HG03571 (cell line): ENCODE data around the gene C2orf92.
"Not testable (repeated sequence)": the region's sequence is repeated elsewhere in the genome, so short reads cannot be mapped to it uniquely, and the experiment has no call there.

Experiments used
- ATAC-seq: cut with Tn5 transposase; IDR thresholded peaks from one replicate; pipeline ENCODE4 v1.9.1; 2021; ENCODE audit not compliant: unreplicated experiment

C2orf92 gene

DNA sequence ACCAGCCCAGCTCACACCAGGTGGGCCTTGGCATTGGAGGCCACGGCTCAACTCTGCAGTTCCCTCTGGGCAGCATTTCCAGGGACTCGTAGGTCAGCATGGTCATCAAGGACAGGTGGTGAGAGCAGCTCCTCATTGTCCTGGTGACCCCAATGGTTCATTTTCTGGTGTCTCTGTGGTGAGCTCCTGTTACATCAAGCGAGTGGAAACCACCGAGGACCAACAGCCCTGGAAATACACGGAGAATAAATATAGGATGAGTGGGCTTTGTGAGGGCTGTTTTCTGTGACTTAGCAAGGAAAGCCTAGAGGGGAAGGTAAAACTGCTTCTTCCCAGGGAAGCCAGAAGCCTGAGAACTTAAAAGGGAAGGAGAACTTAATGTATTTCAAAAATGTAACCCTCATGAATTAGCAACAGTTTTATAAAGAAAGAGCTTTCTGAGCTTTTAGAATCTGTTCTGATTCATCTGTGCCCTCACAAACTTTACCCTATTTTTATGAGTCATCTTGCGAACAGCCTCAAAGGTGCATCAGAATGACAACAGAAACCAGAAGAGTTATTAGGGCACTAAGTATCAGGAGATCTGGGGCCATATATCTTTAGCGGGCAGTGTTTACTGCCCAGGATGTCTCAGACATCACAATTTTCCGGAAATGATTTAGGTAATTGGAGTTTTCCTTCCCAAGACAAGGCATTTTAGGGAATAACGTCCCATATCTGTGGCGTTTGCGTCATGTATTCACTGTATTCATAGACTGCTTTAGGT, 18.7 kb downstream of the C2orf92 start:
- no peak for ATAC-seq

DNA sequence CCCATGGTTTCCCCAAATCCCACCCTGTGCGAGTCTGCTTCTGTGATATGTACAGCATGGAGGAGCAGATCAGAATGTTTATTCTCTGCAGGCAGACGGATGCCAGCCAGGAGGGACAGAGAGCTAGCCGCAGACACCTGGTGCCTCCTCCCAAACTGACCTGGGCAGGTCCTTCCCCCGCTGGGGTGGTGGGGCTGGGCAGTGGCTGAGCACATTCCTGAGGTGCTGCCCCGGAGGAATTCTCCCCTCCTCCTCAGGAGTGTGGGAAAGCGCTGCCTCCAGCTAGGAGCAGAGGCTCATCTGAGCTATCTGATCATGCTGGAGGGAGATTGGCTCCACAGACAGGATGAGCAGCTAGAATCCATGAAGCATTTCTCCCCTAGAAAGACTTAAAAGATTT, 21.7 kb downstream of the C2orf92 start:
- no peak for ATAC-seq

DNA sequence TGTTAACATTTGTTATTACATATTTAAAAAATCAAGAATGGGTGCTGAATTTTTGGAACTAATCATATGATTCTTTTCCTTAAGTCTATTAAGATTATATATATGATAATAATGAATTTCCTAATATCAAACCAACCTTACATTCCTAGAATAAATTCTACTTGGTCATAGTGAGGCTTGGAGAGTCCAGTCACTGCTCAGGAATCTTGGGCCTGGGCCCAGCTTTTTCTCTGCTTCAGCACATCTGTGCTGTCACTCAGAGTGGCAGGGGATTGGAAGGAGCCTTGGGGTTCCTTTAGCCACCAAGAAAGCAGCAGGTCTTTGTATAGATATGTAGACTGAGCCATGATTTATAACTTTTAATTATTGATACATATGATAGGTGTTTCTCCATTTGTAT, 24.0 kb downstream of the C2orf92 start:
- ATAC-seq: no peak

DNA sequence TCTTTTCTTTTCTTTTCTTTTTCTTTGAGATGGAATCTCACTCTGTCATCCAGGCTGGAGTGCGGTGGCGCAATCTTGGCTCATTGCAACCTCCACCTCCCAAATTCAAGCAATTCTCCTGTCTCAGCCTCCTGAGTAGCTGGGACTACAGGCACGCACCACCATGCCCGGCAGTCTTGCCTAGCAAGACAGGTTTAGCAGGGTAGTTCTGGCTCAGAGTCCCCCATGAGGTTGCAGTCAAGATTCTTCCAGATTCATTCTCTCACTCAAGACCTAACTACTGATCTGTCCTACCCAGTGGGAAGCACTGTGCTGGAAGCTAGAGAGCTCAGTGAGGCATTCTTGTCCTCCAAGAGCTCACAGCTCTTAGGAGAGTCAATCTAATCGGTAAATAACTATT, 26.2 kb downstream of the C2orf92 start:
- no peak for ATAC-seq

DNA sequence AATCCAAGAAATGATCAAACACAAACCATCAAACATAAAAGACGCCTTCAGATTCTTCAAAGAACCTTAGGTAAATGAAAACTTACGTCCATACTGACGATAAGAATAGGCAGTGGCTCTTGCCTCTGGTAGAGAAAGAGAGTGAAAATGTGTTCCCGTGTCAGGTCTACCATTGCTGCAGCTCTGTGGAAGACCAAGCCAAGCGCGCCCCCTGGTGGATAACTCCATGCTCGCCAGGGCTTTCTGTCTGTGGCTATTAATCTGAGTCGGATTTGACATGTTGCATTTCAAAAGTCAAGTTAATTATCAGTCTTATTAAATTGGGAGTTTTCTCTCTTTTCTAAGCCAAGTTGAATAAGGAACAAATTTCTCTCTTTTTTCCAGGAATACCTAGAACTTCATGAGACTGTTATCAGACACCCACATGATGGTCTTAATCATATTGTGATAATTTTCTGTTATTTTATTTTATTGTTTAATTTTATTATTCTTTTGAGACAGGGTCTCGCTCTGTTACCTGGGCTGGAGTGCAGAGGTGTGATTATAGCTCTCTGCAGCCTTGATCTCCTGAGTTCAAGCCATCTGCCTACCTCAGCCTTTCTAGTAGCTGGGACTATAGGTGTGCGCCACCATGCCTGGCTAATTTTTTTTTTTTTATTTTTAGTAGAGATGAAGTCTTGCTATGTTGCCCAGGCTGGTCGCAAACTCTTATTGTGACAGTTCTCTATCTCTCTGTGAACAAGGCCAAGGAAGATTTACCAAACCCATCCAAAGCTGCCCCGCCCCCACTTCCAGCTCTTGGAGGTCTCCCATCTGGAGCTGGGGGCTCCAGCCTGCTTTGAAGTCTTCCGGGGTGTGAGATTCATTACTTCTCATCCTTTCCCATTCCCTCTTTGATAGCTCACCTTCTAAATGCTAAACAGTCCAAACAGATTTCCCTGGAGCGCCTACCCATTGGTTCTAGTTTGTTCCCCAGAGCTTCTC, 28.0 kb downstream of the C2orf92 start:
- ATAC-seq: peak; percentile 61

DNA sequence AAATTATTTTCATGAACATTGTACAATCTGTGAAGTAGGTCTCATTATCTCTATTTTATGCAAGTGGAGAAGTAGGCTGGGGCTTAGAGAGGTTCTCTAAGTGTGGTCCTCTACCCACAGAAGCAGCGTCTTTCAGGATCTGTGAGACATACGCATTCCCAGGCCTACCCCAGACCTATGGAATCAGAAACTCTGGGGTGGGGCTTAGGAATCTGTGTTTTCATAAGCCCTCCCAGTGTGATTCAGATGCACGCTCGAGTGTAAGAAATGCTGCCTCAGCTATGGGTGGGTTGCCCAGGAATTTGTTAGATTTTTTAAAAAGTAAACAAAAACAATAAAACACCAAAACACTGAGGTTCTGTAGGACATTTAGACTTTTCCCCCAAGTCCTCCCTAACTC, 29.0 kb downstream of the C2orf92 start:
- ATAC-seq: no peak

DNA sequence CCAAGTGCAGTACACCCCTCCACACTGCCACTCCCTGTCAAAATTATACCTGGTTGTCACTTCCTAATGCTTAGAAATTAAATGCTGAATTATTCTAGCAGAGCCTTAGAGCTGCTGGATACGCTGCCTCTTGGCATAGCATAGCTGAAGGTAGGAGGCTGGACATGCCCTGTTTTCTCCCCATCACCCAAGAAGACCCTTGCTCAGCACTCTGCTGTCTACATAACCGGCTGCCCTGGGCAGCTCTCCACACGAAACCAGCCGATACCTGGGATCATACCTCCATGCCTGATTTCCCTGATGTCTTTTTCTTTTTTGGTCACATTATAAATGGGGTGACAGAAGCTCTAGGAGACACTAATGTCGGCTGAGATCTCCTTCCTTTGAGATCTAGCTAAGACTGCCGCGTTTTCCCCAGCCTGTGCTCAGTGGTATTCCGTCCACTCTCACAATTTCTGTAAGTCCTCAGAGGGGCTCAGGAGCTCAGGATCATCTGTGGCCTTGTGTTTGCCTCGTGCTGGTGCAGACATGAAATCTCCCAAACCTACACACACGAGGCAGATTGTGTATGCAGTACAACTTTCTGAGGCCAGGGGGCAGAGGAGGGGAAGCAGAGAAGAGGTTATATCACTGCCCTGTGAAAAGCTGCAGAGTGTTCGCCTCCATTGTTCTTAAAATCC, 30.4 kb downstream of the C2orf92 start:
- ATAC-seq: no peak

DNA sequence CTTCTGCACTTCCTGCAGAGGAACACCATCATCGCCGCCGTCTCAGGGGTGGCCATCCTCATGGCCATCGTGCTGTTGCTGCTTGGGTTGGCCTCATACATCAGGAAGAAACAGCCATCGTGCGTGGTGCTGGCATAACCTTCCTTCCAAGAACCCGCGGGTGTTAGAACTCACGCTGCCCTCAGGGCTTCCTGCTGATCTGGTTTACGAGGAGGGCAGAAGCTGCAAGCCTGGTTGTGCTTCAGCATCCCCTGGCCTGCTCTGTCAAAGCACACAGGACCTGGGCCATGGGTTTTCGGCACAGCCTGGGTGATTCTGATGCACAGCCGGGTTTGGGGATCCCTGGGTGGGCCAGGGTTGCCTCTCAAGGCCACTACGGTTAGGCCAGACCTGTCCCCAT, 31.7 kb downstream of the C2orf92 start:
- no peak for ATAC-seq

DNA sequence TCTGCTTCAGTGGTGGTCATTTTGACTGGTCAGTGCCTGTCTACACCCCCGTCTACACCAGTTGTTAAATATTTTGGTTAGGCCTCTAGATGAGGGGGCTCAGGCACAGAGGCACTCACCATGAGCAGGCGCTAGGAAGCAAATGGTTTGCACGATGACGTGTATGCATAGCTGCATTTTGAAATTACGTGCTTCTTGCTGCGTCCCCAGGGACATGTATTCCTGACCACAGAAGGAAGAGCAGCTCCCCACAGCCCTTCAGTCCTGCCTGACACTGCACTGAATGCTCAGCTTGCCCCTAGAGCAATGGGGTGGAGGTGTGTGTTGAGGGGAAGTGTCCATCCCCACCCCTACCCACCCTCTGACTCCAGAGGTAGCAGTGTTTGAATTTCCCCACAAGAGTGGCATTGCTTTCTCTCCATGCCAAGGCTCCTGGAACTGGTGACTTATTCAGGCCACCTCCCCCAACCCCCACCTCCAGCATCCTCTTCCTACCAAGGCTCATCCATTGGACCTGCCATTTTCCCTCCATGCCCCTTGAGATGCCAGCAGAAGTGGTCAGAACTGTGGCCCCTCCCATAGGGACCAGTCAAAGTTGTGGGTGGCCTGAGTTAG, 32.4 kb downstream of the C2orf92 start:
- ATAC-seq: no peak

DNA sequence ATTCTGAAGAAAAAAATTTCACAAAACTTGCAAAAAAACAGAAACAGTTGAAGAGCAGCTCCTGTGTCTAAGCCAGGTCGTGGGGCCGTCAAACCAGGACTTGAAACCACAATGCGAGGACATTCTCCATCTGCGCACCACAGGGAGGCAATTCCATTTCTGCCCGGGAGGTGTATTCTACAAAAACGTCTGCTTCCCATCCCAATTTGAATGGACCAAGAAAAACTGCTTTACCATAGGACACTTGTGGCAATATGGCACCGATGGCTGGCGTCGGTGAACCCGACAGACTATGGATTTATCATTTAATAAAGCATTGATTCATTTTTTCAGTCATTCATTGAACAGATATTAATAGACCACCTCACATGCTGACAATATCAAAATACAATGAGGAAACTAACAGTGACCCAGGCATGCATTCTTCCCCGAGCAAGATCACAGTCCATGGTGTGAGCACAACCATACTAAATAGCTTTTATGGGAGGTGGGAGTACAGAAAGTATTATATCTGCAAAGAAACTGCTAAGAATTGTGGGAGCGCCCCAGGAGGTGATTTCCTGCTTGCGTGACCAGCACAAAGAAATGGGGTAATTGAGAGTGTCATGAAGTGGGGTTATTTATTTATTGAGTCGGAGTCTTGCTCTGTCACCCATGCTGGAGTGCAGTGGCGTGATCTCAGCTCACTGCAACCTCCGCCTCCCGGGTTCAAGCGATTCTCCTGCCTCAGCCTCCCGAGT, 33.4 kb downstream of the C2orf92 start:
- no peak for ATAC-seq

DNA sequence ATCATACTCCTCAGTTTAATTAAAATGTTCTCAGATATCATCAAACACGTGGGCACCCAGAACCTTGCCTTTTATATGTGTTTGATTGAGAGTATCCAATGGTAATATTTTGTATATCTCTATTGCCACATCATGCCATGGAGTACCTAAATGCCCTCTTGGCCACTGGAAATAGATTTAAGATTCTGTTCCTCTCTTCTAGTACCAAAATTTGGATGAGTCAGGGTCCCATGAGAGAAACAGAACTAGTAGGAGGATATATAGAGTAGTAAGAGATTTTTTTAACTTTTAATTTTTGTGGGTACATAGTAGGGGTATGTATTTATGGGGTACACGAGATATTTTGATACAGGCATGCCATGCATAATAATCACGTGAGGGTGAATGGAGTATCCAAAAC, 34.2 kb downstream of the C2orf92 start:
- no peak for ATAC-seq

DNA sequence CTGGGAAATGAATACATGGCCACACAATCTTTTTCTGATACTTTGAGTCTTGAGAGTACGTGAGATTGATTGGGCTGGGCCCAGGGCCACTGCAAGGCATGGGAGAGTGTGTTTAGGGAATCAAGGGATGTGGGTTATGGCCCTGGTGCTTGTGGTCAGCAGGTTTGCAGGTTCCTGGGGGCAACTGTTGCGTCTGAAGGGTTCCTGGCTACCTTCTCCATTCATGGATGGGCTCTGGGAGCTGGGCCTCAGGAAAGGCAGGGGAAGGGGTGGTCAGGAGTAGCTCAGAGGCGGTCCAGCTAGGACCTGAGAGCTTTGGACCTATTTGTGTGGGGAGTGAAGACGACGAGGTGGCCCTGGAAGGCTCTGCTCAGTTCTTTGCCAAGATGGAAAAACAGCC, 35.5 kb downstream of the C2orf92 start:
- no peak for ATAC-seq

DNA sequence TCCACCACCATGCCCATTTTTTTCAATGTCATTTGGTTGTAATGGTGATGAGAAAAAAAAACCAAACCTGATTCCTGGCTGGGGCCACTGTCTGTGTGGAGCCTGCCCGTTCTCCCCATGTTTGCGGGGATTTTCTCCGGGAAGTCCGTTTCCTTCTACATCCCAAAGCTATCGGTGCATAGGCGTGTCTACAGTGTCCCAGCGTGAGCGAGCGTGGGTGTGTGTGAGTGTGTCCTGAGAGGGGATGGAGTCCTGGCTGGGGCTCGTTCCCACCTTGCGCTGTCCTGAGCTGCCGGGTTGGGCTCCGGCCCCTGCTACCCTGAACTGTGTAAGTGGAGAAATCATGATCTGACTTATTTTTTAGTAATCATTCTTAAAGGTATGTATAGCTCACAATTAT, 36.6 kb downstream of the C2orf92 start:
- no peak for ATAC-seq

DNA sequence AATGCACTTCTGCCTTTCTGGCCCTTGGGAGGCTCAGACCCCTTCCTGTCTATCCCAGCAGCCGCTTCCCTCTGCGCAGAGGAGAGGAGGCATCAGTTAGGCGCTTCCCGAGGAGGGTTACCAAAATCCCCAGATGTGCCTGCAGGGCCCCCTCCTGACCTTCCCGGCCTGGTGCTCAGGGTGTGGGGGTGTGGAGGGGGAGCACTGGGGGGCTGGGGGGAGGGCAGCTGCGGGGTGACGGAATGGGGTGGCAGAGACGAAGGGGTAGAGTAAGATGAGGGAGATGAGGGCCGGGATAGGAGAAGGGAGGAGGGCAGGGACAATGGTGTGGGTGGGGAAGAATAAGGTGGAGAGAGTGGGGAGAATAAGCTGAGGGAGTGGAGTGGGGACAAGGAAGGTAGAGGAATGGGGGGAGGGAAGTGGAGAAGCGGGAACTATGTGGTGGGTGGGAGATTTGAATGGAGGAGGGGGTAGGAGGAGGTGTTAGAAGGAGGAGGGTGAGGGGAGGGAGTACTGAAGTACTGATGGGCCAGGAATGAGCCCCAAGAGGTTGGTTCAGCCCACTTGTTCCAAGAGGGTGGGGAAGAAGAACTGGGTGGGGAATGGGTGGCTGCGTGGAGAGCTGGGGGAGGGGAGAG, 37.3 kb downstream of the C2orf92 start:
- no peak for ATAC-seq

DNA sequence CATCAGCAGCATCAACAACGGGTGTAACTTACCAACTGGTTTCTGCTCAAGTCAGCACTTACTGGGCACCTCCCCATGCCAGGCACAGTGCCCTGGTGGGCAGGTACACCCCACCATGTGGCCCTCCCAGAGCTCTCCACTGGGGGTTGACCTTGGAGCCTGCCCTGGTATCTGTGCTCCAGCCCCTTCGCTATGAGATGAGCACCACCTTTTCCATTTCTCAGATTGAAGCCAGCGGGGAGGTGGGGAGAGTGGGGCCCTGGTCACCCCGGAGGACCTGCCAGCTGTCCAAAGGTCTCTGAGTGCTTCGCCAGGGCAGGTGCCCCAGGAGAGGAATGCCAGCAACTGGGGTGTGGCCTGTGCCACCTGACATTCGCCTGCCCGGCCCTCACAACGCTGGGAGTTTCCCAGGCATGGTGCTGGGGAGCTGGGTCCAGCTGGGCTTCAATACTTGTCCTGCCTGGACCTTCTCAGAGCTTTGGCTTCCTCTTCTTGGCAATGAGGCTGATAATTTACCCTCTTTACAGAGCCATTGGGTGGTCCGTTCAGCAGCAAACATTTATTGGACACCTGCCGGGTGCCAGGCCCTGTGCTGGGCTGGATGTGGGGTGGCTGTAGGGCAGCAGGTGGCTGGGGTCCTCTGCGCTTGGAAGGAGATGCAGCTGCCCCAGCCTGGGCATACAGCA, 38.0 kb downstream of the C2orf92 start:
- ATAC-seq: no peak

DNA sequence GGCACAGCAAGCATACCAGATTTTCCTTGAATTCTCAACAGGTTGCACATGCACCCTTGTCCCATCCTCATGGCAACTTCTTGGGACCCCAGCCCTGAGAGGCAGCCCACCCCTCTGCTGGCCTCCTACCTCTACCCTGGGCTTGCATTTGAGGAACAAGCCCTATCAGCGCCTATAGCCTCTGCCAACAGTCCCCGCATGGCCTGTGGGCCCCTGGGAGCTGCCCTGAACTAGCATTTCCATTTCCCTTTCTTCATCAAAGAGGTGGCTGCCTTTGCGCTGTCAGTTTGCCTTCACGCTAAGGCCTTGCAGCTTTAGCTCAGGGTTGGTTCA, 38.5 kb downstream of the C2orf92 start:
- no peak for ATAC-seq

DNA sequence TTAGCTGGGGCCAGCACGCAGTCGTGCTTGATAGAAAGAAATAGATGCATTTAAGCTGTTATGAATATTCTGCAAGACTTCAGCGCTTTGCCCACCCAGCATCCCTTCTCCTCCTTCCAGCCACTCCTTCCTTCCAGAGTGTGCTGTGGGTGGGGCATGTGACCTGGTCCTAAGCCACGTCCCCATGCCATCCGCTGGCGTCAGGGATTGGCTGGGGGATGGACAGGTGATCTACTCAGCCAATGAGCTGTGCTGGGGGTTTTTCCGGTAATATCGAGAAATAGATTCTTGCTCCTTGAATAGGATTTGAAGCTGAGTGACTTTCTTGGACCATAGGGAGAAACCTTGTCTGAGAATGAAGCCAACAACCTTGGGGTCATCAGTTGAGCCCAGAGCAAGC, 39.1 kb downstream of the C2orf92 start:
- no peak for ATAC-seq

DNA sequence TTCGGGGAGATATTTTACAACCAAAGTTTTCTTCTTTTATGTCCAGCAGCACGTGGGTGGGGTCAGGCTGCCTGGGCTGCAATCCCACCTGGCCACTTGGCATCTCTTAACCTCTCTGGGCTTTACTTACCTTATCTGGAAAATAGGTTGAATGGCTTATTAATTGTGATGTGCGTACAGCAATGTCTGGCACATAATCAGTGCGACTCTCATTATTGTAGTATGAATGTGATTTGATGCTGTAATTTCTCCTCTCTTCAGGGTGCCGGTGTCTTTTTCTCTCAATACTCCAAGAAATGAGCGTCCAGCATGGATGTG, 41.8 kb downstream of the C2orf92 start:
- ATAC-seq: no peak

DNA sequence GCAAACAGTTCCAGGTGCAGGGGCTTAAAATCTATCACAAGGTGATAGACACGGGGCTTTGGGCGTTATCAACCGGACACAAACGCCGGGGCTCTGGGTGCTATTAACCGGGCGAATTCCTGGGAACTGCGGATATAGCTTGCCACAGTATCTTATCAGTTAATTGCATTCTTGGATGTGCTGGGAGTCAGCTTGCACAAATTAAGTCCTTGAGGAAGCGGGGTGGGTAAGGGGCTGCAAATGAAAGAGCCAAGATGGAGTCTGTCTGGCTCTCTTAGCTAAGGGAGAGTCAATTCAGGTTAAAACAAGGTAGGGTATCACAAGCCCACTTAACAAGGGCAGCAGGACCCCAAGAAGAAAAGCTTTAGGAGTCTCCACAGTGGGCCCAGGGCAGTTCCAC, 42.7 kb downstream of the C2orf92 start:
- ATAC-seq: not testable (repeated sequence)
